22Rv1 (cell line): Measurements from ENCODE around the gene IQSEC1.

Experiments used
- H3K27ac ChIP-seq: fragments of 450-650 bp; 2 replicates; pipeline ENCODE4 v1.5.1; 2017
- ZFX ChIP-seq: fragments of 450-650 bp; IDR thresholded peaks from 2 replicates; pipeline ENCODE4 v1.6.1; 2017; ENCODE audit warnings: antibody characterized with exemption, borderline replicate concordance
- TF ChIP-seq, protein P1 (sequence below): fragments of 450-650 bp; IDR thresholded peaks from 2 replicates; pipeline ENCODE4 v1.5.1; 2017; ENCODE audit warnings: mild to moderate bottlenecking

Gene IQSEC1

DNA sequence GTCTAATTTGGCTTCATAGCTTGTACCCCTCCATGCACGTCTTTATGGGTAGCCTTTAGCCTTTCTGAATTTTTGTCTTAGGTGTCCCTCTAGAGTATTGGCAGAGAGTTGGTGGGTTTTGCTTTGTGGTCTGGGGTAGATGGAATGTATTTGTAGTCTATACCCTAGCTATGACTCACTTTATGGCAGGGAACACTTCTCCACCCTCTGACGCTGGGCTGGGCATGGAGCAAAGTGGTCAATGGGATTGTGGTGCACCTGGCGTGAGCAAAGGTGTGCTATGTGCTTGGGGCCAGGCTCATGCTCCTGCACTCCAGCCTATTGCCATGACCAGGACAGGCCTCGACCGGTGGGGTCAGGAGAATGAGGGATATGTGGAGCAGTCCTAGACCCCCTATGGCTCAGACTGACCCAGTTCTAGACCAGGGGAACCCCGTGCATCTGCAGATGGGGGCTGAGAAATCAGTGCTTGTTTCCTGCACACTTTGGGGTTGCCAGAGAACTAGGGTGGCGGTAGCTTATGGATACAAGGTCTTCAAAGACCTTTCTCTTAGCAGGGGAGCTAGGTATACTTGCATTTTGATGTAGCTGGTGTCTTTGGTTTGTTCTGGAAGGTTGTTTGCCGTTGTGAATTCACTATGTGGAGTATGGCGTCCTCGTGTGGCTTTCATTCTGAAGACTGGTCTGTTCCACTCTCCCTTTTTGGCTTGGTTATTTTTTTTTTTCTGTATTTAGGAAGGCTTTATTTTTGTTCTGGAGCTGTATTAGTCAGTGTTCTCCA is 182.4 kb downstream of the IQSEC1 start:
- H3K27ac ChIP-seq, result no peak overlapping the region

DNA sequence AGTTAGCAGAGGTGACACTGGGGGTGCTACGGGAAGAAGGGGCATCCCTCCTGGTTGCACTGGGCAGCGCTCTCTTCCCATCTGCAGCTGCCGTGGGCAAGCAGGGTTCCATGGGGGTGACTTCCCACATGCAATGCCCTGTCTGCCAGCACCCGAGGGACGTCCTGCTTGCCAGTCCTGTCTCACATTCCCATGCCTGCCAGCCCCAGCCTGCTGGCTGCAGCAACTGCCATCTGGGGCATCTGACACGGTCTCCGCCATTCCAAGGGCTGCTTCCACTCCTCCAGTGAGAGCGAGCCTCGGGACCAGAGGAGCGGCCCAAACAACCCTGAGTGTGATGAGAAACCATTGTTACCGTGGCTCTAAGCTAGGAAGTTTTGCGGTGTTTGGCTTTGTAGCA is 186.5 kb downstream of the IQSEC1 start:
- TF ChIP-seq ZFX, result no peak
- TF ChIP-seq, protein P1, sequence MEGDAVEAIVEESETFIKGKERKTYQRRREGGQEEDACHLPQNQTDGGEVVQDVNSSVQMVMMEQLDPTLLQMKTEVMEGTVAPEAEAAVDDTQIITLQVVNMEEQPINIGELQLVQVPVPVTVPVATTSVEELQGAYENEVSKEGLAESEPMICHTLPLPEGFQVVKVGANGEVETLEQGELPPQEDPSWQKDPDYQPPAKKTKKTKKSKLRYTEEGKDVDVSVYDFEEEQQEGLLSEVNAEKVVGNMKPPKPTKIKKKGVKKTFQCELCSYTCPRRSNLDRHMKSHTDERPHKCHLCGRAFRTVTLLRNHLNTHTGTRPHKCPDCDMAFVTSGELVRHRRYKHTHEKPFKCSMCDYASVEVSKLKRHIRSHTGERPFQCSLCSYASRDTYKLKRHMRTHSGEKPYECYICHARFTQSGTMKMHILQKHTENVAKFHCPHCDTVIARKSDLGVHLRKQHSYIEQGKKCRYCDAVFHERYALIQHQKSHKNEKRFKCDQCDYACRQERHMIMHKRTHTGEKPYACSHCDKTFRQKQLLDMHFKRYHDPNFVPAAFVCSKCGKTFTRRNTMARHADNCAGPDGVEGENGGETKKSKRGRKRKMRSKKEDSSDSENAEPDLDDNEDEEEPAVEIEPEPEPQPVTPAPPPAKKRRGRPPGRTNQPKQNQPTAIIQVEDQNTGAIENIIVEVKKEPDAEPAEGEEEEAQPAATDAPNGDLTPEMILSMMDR, result no peak
- no peak overlapping the region for H3K27ac ChIP-seq

More for the DNA sequence above, 182.4 kb downstream of the IQSEC1 start:
- no peak for TF ChIP-seq ZFX
- TF ChIP-seq, protein P1, result no peak

DNA sequence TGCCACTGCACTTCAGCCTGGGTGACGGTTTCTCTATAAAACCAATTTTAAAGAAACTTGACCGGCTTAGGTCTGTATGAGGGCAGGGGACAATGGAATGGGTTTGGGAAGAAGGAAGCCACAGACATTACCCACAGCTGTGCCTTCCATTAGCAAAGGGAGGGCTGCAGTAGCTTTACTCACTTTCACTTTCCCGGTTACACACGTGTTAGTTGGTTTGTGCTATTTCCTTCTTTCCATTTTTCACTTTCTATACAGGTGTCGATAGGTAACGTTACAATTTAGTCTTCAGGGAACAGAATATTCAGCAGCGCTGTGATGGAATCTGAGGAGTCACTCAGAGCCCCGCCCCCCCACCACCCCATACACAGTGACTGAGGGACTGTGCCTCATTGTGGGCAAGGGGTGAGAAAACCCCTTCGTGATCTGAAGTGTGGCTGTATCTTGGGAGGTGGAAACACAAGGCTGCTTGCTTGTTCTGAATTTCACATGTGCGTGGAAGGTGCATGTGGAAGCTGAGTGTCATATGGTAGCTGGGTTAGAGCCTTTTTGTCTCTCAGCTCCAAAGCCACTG is 187.0 kb downstream of the IQSEC1 start:
- no peak overlapping the region for H3K27ac ChIP-seq
- TF ChIP-seq ZFX, result no peak
- TF ChIP-seq, protein P1, result no peak

DNA sequence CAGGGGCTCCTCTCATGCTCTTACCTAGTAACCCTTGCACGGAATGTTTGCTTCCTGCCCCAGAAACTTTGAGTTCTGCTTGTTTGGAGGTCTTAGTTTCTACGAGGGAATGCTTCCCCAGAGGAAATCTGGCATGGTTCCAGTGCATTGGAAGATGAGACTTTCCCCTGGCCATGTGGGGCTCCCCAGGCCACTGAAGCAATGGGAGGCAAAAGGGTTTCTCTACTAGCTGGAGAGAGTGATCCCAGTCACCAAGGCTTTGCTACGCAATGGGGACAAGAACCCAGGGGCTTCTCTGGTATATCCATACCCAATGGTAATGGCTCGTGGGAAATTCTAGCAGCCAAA is 187.7 kb downstream of the IQSEC1 start:
- TF ChIP-seq, protein P1, result no peak
- no peak for TF ChIP-seq ZFX
- H3K27ac ChIP-seq, result no peak overlapping the region

DNA sequence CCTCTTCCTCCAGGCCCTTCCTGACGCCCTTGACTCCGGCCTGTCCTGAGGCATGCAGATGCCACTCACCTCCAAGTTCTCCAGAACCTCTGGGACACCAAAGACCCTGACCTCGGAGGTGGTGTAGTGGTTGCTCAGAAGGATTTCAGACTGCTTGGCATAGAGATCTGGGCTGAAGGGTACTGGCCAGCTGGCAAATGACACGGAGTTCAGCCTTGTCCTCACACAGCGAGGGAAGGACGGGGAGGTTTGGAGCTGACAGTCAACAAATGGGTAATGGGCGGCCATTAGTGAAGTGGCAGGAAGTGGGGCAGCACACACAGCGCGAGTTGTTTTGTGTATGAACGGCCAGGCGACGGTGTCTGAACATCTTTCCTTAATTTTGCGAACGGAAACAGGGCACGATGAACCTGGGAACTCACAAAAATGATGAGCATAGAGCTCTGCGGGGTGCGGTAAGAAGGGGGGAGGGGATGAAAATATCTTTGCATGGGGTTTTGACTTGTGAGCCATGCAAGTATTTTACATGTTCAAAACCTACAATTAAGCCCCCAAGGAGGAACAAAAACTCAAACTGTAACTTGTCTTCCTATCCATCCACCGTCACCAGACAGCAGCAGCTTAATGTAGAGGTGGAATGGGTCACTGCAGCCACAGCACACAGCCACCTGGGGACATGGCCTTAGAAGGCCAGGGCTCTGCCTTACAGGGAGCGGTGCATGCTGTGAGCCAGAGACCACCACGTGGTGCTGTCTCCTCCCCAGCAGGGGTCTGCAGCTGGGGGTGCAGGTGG is 188.2 kb downstream of the IQSEC1 start:
- H3K27ac ChIP-seq, result no peak overlapping the region
- TF ChIP-seq, protein P1, result no peak
- no peak for TF ChIP-seq ZFX

DNA sequence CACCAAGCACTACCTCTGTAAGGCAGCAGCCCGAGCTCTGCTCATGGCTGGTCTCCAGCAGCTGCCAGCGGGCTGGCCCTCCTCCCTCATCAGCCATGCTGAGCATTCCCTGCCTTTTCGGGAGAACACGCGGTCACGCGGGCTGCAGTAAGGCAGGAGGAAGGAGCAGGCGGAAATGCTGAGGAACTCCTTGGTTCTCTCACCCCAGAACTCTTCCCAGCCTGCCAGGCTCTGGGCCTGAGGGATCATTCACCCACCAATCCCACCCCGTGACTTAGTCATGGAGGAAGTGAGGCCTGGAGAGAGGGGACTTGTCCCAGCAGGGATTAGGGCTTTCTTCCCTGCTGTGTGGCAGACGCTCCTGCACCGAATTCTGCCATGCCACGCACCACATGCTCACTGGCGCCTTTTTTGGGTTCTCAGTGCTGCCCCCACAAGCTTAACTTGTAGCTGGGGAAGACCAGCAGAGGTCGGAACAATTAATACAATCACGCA is 189.0 kb downstream of the IQSEC1 start:
- H3K27ac ChIP-seq, result no peak overlapping the region
- TF ChIP-seq ZFX, result no peak
- TF ChIP-seq, protein P1, result no peak
